ENCODE results near the gene KIF2B.

The KIF2B gene

GRCh38 chr17:53806473-53806872 lies 16.3 kb upstream of the KIF2B start:
- H3K27ac ChIP-seq (ENCODE audit: low read length) = peak overlapping the region; percentile 73; the same call in 1 of the 2 replicates
- H3K4me3 ChIP-seq (ENCODE audit: low read length) = 0 out of 2 replicates have a peak overlapping the region, but pooled peaks have one; percentile 19
- peaks cover 36% of the 10 kb centered on the region for H3K4me1 ChIP-seq (ENCODE audit: low read length)
- no peak overlapping the region for H3K9ac ChIP-seq (ENCODE audit: low read length)
- no peaks in the 10 kb centered on the region for H3K36me3 ChIP-seq (replicated peaks; ENCODE audit: insufficient read depth, low read length)
- peaks cover 14% of the 10 kb centered on the region for H3F3A ChIP-seq (ENCODE audit: insufficient read depth, low read length)
- no peaks in the 10 kb centered on the region for H3K27me3 ChIP-seq (replicated peaks; ENCODE audit: insufficient read depth, low read length)
- DNase-seq = no peak
- no peaks in the 10 kb centered on the region for H4K20me1 ChIP-seq (ENCODE audit: insufficient read depth, low read length)
- no peaks in the 10 kb centered on the region; the same call in 1 of the 2 replicates for H3K9me3 ChIP-seq (replicated peaks; ENCODE audit: insufficient read depth, low read length)
- H3K4me2 ChIP-seq (ENCODE audit: low read depth, low read length) = peak overlapping the region; percentile 67
- no peaks in the 10 kb centered on the region for H3K9me2 ChIP-seq (replicated peaks; ENCODE audit: insufficient read depth, low read length)
- TF ChIP-seq CTCF (IDR thresholded peaks at IDR 0.05; ENCODE audit: low read length) = no peak
- TF ChIP-seq EZH2phosphoT487 (IDR thresholded peaks at IDR 0.05; ENCODE audit: low read length) = no peak
- no peak for TF ChIP-seq EZH2 (optimal IDR thresholded peaks at IDR 0.05; ENCODE audit: low read depth, low read length)
- no peaks in the 10 kb centered on the region for H3K79me2 ChIP-seq (ENCODE audit: low read length)
- H2AFZ ChIP-seq (ENCODE audit: low read length) = peak overlapping the region; percentile 33

- Histone ChIP-seq H3K4me1 (ENCODE audit: low read length) (peaks cover 35% of the 10 kb centered on the region), H3K27me3 (replicated peaks; ENCODE audit: insufficient read depth, low read length) (no peaks in the 10 kb centered on the region), H4K20me1 (ENCODE audit: insufficient read depth, low read length) (no peaks in the 10 kb centered on the region), H3K9me3 (replicated peaks; ENCODE audit: insufficient read depth, low read length) (no peaks in the 10 kb centered on the region; the same call in 1 of the 2 replicates), H2AFZ (ENCODE audit: low read length) (no peak overlapping the region; the same call in 1 of the 2 replicates), H3K9me2 (replicated peaks; ENCODE audit: insufficient read depth, low read length) (no peaks in the 10 kb centered on the region), H3K4me3 (ENCODE audit: low read length) (no peak overlapping the region), H3K79me2 (ENCODE audit: low read length) (no peaks in the 10 kb centered on the region), H3K36me3 (replicated peaks; ENCODE audit: insufficient read depth, low read length) (no peaks in the 10 kb centered on the region), H3F3A (ENCODE audit: insufficient read depth, low read length) (peaks cover 14% of the 10 kb centered on the region), H3K27ac (ENCODE audit: low read length) (no peak overlapping the region), H3K9ac (ENCODE audit: low read length) (no peak overlapping the region), H3K4me2 (ENCODE audit: low read depth, low read length) (peak overlapping the region; percentile 67)
- DNase-seq = no peak
- TF ChIP-seq EZH2phosphoT487 (IDR thresholded peaks at IDR 0.05; ENCODE audit: low read length) (no peak), EZH2 (optimal IDR thresholded peaks at IDR 0.05; ENCODE audit: low read depth, low read length) (no peak), CTCF (IDR thresholded peaks at IDR 0.05; ENCODE audit: low read length) (no peak)
These were observed 15.4 kb upstream of the KIF2B start for GRCh38 chr17:53807286-53807685.

GRCh38 chr17:53818271-53818670 lies 4.5 kb upstream of the KIF2B start:
- TF ChIP-seq EZH2 (optimal IDR thresholded peaks at IDR 0.05; ENCODE audit: low read depth, low read length) = no peak
- no peak for TF ChIP-seq EZH2phosphoT487 (IDR thresholded peaks at IDR 0.05; ENCODE audit: low read length)
- TF ChIP-seq CTCF (IDR thresholded peaks at IDR 0.05; ENCODE audit: low read length) = no peak
- Histone ChIP-seq H3F3A (ENCODE audit: insufficient read depth, low read length) (no peaks in the 10 kb centered on the region), H2AFZ (ENCODE audit: low read length) (peak overlapping the region; percentile 7; the same call in 1 of the 2 replicates), H3K36me3 (replicated peaks; ENCODE audit: insufficient read depth, low read length) (no peaks in the 10 kb centered on the region), H3K4me1 (ENCODE audit: low read length) (peaks cover 34% of the 10 kb centered on the region), H3K79me2 (ENCODE audit: low read length) (no peaks in the 10 kb centered on the region), H3K9ac (ENCODE audit: low read length) (no peak overlapping the region), H3K9me3 (replicated peaks; ENCODE audit: insufficient read depth, low read length) (no peaks in the 10 kb centered on the region), H3K4me3 (ENCODE audit: low read length) (no peak overlapping the region), H3K4me2 (ENCODE audit: low read depth, low read length) (peak overlapping the region; percentile 38; the same call in 1 of the 2 replicates), H3K27ac (ENCODE audit: low read length) (peak overlapping the region; percentile 31; the same call in 1 of the 2 replicates), H3K27me3 (replicated peaks; ENCODE audit: insufficient read depth, low read length) (no peaks in the 10 kb centered on the region), H3K9me2 (replicated peaks; ENCODE audit: insufficient read depth, low read length) (no peaks in the 10 kb centered on the region), H4K20me1 (ENCODE audit: insufficient read depth, low read length) (no peaks in the 10 kb centered on the region)
- DNase-seq = peak; percentile 73
